Esophagus (tissue), 2 donors: ENCODE measurements around the gene ZDHHC7. TPM values are rescaled to one million over a fixed set of nuclear protein-coding genes. Genes with fewer than 3 reads are reported as not detected.

Experiments used
- H3K27ac ChIP-seq, 2 donors: one replicate each; pipeline ENCODE4 v1.5.1; 2013; ENCODE audit warnings: low read depth in 2 of 2, mild to moderate bottlenecking in 2 of 2, inconsistent platforms in 1 of 2, low read length in 1 of 2, moderate library complexity in 1 of 2
- H3K27me3 ChIP-seq, 2 donors: one replicate each; pipeline ENCODE4 v1.6.1; 2013; ENCODE audit warnings: low read length in 2 of 2, control low read depth in 1 of 2, mild to moderate bottlenecking in 1 of 2; ENCODE audit not compliant: insufficient read depth in 2 of 2, control insufficient read depth in 1 of 2
- H3K36me3 ChIP-seq, 2 donors: one replicate each; pipeline ENCODE4 v1.6.1; 2013; ENCODE audit warnings: low read length in 1 of 2; ENCODE audit not compliant: control insufficient read depth in 2 of 2, insufficient read depth in 2 of 2
- H3K4me1 ChIP-seq, 2 donors: one replicate each; pipeline ENCODE4 v1.6.1; 2013; ENCODE audit warnings: low read length in 1 of 2; ENCODE audit not compliant: control insufficient read depth in 2 of 2, insufficient read depth in 2 of 2
- H3K4me3 ChIP-seq, 2 donors: one replicate each; pipeline ENCODE4 v1.5.1; 2013; ENCODE audit warnings: low read length in 2 of 2, mild to moderate bottlenecking in 2 of 2, low read depth in 1 of 2, moderate library complexity in 1 of 2
- H3K9me3 ChIP-seq, 2 donors: one replicate each; pipeline ENCODE4 v1.6.1; 2013; ENCODE audit warnings: mild to moderate bottlenecking in 2 of 2, low read depth in 1 of 2, low read length in 1 of 2, moderate library complexity in 1 of 2; ENCODE audit not compliant: control insufficient read depth in 2 of 2, insufficient read depth in 1 of 2
- WGBS, 2 donors: extraction: QIAGEN DNeasy Blood & Tissue Kit; methylation state at CpG; one replicate each; pipeline ENCODE4 v1.1.7; 2013; 5-methylcytosine and 5-hydroxymethylcytosine counted together
- polyA plus RNA-seq, 2 donors: library from polyadenylated mRNA; stranded (reverse); fragments of 200-250 nt; gene quantifications; one replicate each; pipeline ENCODE4 v1.2.3, GENCODE V29; 2013
- donor health status: healthy with polysubstance abuse.
- donor health status: Bipolar disorder and iron deficiency.

ZDHHC7 gene
- polyA plus RNA-seq, 2 donors, result 17.1 to 17.9 TPM

DNA sequence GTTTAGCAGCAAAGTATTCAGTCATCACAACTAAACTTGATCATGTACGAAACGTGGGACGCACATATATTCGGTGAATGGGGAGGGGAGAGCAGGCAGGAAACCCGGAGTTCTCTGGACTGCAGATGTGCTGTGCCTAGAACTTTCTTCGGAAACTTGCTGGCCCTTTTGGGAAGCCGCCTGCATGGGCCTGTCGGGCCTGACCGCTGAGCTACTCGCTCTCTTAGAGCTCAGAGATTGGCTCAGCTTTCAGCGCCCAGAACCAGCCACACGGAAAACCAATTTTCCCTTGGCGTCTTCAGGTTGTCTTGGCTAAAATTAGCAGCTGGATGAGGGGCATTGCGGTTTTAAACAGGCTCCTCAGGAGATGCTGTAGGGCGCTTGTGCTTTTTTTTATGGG is 38.1 kb downstream of the ZDHHC7 start:
- no peaks in the 10 kb centered on the region for H3K4me1 ChIP-seq

DNA sequence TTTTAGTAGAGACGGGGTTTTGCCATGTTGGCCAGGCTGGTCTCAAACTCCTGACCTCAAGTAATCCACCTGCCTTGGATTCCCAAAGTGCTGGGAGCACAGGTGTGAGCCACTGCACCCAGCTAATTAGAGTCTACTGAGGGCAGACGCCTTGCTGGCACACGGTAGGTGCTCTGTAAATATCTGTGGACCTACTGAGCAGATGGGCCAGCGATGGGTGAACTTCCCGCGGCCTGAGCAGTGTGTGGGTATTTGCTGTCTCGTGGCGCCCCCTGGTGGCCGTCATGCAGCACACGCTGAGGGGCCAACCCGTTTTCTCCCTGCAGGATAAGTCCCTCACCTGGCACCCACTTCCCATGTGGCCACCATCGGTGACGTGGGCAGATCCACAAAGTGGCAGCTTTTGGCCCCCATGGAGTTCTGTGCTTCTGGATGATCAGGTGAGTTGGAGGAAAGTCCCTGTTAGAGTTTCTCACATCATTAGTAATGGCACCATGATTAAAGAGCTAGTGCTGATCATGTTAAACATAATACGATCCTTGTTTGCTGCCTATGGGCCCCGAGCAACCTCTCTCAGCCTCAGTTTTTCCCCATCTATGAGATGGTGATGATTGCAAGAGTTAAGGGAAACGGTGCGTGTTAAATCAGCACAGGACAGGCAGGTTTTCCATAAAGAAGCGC is 40.7 kb downstream of the ZDHHC7 start:
- no peaks in the 10 kb centered on the region for H3K4me1 ChIP-seq
- 17 to 21% methylated on average over 18 of the region's 18 CpGs for WGBS, 2 donors
- no peak overlapping the region for H3K27ac ChIP-seq
- no peak overlapping the region for H3K4me3 ChIP-seq
- H3K27me3 ChIP-seq, result no peaks in the 10 kb centered on the region
- no peaks in the 10 kb centered on the region for H3K9me3 ChIP-seq
- H3K36me3 ChIP-seq, result peaks cover 0 to 9% of the 10 kb centered on the region in 2 donors

More for the DNA sequence above, 38.1 kb downstream of the ZDHHC7 start:
- peaks cover 4 to 27% of the 10 kb centered on the region in 2 donors for H3K36me3 ChIP-seq
- no peaks in the 10 kb centered on the region for H3K27me3 ChIP-seq
- H3K4me3 ChIP-seq, result no peak overlapping the region
- no peak overlapping the region for H3K27ac ChIP-seq
- WGBS, 2 donors, result 78 to 89% methylated on average over 15 of the region's 15 CpGs
- H3K9me3 ChIP-seq, result no peaks in the 10 kb centered on the region

DNA sequence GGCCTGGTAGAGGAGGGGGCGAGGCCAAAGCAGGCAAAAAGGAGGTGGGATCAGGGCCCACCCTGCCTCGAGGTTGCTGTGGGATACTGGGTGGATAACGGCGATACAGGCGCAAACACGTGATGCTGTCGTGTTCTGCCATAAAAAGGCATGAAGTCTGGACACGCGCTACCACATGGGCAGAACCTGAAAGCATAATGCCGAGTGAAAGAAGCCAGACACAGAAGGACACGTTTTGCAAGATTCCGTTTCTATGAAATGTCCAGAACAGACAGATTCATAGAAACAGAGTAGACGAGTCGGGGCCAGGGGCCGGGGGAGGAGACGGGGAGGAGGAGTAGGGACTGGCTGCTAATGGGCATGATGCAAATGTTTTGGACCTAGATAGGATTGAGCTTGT is 43.5 kb downstream of the ZDHHC7 start:
- no peaks in the 10 kb centered on the region for H3K9me3 ChIP-seq
- 61 to 69% methylated on average over 16 of the region's 16 CpGs for WGBS, 2 donors
- no peaks in the 10 kb centered on the region for H3K27me3 ChIP-seq
- peaks cover 4% of the 10 kb centered on the region in 2 donors for H3K4me1 ChIP-seq
- no peaks in the 10 kb centered on the region for H3K36me3 ChIP-seq
- no peak overlapping the region for H3K27ac ChIP-seq
- no peak overlapping the region for H3K4me3 ChIP-seq

DNA sequence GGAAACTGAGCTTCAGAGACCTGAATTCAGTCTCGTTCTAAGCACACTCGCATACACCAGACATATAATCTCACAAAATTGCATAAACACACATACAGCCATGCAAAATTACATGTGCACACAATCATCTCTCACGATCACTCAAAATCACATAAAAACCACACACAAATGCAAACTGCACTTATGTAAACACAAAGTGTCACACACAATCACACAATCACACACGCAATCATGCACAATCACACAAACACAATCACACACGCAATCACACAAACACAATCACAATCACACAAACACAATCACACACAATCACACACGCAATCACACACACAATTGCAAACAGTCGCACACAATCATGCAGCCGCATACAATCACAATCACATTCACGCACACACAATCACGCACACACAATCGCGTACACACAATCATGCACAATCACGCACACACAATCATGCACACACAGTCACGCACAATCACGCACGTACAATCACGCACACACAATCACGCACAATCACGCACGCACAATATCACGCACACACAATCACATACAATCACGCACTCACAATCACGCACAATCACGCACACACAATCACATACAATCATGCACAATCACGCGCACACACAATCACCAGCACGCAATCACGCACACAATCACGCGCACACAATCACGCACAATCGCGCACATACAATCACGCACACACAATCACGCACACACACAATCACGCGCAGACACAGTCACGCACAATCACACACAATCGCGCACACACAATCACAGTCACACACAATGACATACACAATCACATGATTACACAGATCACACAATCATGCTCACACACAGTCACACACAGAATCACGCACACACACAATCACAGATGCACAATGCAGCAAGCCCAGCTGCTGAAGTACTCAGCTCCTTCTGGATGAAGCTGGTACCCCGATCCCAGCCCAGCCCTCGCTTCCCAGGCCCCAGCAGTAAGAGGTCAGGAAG is 45.6 kb downstream of the ZDHHC7 start:
- Histone ChIP-seq H3K4me1 (peaks cover 4% of the 10 kb centered on the region in 2 donors), H3K27ac (no peak overlapping the region), H3K36me3 (no peaks in the 10 kb centered on the region), H3K27me3 (no peaks in the 10 kb centered on the region), H3K4me3 (no peak overlapping the region), H3K9me3 (no peaks in the 10 kb centered on the region)
- 89% methylated on average over 43 of the region's 43 CpGs for WGBS, 2 donors

DNA sequence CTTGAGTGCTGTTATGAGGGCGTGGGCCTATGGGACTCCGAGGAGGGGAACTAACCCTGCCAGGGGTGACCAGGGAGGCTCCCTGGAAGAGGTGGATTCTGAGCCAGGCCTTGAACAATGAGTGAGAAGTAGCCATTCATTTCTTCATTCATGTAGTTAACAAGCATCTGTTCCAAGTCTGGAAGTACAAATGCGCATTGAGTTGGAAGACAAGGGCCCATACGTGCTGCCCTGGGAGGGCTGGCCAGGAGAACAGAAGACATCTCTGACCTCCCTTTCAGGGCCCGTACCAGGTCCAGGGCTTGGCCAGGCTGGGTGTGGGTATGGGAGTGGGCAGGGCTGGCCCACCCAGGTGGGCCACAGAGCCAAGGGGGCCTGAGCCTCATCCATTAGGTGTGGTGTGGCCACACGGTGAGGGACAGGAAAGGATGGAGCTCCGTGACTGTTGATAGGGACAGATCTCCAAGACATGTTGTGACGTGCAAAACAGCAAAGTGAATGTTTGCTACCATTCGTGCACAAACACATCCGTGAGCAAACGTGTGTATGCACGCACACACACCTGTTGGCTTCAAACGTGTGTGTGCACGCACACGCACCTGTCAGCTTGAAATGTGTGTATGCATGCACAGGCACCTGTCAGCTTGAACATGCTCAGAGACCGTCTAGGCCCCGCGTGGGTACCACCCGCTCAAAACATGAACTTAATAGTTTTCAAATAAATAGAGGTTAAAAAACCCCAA is 46.8 kb downstream of the ZDHHC7 start:
- WGBS, 2 donors, result 70 to 77% methylated on average over 19 of the region's 19 CpGs

DNA sequence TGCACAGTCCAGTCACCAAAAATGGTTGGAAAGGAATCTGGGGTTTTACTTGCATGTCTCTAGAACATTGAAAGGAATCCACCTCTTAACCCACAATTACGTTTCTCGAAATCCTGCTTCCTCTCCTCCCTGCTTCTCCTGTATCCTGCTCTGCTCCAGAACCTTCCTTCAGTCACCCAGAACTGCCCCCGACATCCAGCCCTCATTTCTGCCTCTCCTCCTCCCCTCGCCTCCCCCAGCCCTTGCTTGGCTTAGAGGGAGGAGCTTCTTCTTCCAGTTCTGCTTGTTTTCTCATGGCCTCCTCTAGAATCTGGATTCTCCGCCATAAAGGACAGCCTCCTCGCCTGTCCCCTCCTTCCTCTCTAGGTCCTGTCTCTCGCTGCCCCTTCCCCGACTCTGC is 48.3 kb downstream of the ZDHHC7 start:
- H3K4me1 ChIP-seq, result peaks cover 4% of the 10 kb centered on the region in 2 donors
- no peaks in the 10 kb centered on the region for H3K27me3 ChIP-seq
- 80 to 83% methylated on average over 8 of the region's 8 CpGs for WGBS, 2 donors
- H3K36me3 ChIP-seq, result no peaks in the 10 kb centered on the region
- H3K27ac ChIP-seq, result no peak overlapping the region
- H3K9me3 ChIP-seq, result no peaks in the 10 kb centered on the region
- H3K4me3 ChIP-seq, result no peak overlapping the region

More for the DNA sequence above, 46.8 kb downstream of the ZDHHC7 start:
- Histone ChIP-seq H3K27ac (no peak overlapping the region), H3K9me3 (no peaks in the 10 kb centered on the region), H3K4me1 (peaks cover 4% of the 10 kb centered on the region in 2 donors), H3K36me3 (no peaks in the 10 kb centered on the region), H3K27me3 (no peaks in the 10 kb centered on the region), H3K4me3 (no peak overlapping the region)

DNA sequence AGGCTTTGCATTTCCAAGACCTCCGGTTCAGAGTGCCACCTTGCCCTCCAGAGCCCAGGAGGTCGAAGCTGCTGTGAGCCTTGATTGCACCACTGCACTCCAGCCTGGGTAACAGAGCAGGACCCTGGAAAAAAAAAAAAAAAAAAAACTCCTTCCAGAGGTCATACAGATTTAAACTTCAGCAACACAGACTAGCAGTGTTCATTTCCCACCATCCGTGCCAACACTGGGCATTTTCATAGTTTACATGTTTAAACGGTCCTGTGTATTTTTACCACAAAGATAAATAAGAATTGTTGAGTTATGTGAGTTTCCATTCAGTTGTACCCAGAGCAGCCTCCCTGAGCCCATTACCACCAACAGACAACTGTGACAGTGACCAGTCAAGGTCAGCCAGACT is 50.4 kb downstream of the ZDHHC7 start:
- H3K4me3 ChIP-seq, result no peak overlapping the region
- H3K36me3 ChIP-seq, result no peaks in the 10 kb centered on the region
- H3K4me1 ChIP-seq, result peaks cover 4% of the 10 kb centered on the region in 2 donors
- no peaks in the 10 kb centered on the region for H3K9me3 ChIP-seq
- no peak overlapping the region for H3K27ac ChIP-seq
- H3K27me3 ChIP-seq, result no peaks in the 10 kb centered on the region
- 76 to 78% methylated on average over 4 of the region's 4 CpGs for WGBS, 2 donors

DNA sequence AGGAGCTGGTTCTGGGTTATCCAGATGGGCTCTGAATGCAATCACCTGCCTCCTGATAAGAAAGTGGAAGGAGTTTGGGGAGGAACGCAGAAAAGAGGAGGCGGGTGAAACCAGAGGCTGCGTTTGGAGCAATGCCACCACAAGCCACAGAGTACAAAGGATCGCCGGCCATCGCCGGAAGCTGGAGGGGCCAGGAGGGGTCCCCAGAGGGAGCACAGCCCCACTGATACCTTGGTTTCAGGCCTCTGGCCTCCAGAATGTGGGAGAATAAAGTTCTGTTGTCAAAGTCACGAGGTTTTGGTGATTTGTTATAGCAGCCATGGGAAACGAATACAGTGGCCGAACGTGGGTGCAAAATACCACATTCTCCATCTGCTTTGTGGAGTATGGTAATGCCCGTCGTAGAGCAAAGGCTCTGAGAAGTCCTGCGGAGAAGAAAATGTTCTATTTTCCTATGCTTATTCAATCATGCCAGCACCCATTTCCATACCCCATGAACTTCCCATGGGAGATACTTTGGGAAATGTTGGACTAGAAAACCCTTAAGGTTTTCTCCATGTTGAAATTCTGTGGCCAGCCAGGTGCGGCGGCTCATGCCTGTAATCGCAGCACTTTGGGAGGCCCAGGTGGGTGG is 51.4 kb downstream of the ZDHHC7 start:
- Histone ChIP-seq H3K4me3 (no peak overlapping the region), H3K36me3 (no peaks in the 10 kb centered on the region), H3K27ac (no peak overlapping the region), H3K27me3 (no peaks in the 10 kb centered on the region), H3K9me3 (no peaks in the 10 kb centered on the region), H3K4me1 (peaks cover 4% of the 10 kb centered on the region in 2 donors)
- 87 to 90% methylated on average over 17 of the region's 17 CpGs for WGBS, 2 donors

DNA sequence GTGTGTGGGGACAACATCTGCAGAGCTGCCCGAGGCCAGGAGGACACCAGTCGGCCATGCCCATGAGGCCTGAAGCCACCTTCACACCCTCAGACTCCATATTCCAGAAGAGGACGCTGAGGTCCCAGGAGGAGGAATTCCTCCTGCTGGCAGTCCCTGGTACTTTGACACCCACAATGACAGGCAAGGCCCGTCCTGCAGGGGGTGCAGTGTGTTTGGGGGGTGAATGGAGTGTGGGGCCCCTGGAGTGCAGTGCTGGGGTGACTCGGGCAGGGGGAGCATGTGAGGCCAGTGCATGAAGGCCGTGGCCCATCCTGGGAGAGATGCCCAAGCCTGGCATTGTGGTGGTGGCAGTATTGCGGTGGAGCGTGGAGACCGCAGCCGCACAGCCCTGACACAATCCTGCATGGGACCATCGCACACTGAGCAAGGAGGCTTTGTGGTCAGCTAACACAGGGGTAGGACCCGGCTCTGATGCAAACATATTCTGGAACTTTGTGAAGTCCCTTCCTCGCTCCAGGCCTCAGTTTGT is 52.2 kb downstream of the ZDHHC7 start:
- Histone ChIP-seq H3K27ac (no peak overlapping the region), H3K27me3 (no peaks in the 10 kb centered on the region), H3K4me3 (no peak overlapping the region), H3K4me1 (no peaks in the 10 kb centered on the region), H3K9me3 (no peaks in the 10 kb centered on the region), H3K36me3 (no peaks in the 10 kb centered on the region)
- 90% methylated on average over 13 of the region's 13 CpGs for WGBS, 2 donors
